IMR-90 (cell line): Measurements from ENCODE around the gene ENO2.

ENCODE experiments used
- CEBPB ChIP-seq: IDR thresholded peaks from 2 replicates; pipeline ENCODE4 v1.6.1; 2012; ENCODE audit warnings: low read depth, low read length, improper control_type of control experiment
- CHD1 ChIP-seq: IDR thresholded peaks from 2 replicates; pipeline ENCODE4 v1.6.1; 2012; ENCODE audit warnings: low read depth, low read length, improper control_type of control experiment

- TF ChIP-seq CHD1 (no peak), CEBPB (no peak)
These were observed 51.3 kb downstream of the ENO2 start for GRCh38 chr12:6965714-6966113.
